ENCODE results near the gene CD82. TPM values are rescaled to one million over a fixed set of nuclear protein-coding genes. Genes with fewer than 3 reads are reported as not detected.

CD82 gene
- polyA plus RNA-seq, 1 of the 3 experiments (the other 2 are of a cell fraction) = 39.2 TPM

DNA sequence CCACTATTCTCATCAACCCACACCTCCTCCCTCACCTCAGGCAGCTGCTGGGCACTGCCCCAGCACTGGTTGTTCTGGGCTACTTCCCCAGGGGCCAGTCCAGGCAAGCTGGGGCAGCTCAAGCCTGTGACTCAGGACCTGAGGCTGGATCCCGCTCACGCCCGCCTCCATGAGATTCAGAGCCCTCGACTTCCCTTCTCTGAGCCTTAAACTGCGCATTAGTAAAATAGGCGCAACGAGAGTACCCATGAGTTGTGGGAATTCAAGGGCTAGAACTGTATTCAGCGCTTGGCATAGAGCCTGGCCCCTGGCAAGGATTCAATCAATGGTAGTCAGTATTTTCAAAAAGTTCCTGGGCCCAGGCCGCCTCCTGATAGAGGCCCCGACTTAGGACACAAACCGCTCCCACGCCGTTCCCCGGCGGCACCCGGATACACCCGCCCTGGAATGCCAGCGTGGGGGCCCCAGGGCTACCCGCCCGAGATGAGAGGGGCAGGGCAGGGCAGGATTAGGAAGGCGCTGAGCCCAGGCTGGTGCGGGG lies 723 bp upstream of the CD82 start:
- no peaks in the 10 kb centered on the region for H3K27me3 ChIP-seq (ENCODE audit: insufficient read depth)
- H3K4me2 ChIP-seq = peak overlapping the region; percentile 82
- TF ChIP-seq NFIC (IDR thresholded peaks at IDR 0.05; ENCODE audit: borderline replicate concordance) = 0 out of 2 replicates have a peak, but pooled peaks have one; percentile 17
- TF ChIP-seq, protein P1, sequence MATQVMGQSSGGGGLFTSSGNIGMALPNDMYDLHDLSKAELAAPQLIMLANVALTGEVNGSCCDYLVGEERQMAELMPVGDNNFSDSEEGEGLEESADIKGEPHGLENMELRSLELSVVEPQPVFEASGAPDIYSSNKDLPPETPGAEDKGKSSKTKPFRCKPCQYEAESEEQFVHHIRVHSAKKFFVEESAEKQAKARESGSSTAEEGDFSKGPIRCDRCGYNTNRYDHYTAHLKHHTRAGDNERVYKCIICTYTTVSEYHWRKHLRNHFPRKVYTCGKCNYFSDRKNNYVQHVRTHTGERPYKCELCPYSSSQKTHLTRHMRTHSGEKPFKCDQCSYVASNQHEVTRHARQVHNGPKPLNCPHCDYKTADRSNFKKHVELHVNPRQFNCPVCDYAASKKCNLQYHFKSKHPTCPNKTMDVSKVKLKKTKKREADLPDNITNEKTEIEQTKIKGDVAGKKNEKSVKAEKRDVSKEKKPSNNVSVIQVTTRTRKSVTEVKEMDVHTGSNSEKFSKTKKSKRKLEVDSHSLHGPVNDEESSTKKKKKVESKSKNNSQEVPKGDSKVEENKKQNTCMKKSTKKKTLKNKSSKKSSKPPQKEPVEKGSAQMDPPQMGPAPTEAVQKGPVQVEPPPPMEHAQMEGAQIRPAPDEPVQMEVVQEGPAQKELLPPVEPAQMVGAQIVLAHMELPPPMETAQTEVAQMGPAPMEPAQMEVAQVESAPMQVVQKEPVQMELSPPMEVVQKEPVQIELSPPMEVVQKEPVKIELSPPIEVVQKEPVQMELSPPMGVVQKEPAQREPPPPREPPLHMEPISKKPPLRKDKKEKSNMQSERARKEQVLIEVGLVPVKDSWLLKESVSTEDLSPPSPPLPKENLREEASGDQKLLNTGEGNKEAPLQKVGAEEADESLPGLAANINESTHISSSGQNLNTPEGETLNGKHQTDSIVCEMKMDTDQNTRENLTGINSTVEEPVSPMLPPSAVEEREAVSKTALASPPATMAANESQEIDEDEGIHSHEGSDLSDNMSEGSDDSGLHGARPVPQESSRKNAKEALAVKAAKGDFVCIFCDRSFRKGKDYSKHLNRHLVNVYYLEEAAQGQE (IDR thresholded peaks at IDR 0.05; ENCODE audit: low read depth, low read length) = 0 out of 2 replicates have a peak, but pooled peaks have one; percentile 16
- TF ChIP-seq, protein P2, sequence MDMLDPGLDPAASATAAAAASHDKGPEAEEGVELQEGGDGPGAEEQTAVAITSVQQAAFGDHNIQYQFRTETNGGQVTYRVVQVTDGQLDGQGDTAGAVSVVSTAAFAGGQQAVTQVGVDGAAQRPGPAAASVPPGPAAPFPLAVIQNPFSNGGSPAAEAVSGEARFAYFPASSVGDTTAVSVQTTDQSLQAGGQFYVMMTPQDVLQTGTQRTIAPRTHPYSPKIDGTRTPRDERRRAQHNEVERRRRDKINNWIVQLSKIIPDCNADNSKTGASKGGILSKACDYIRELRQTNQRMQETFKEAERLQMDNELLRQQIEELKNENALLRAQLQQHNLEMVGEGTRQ (IDR thresholded peaks at IDR 0.05; ENCODE audit: borderline replicate concordance, low read depth, low read length) = no peak
- TF ChIP-seq TCF12 (IDR thresholded peaks at IDR 0.05) = peak; percentile 37; the same call in 1 of the 2 replicates
- no peak for TF ChIP-seq FOSL2 (IDR thresholded peaks at IDR 0.05; ENCODE audit: borderline replicate concordance, low read depth)
- POLR2A ChIA-PET = no interaction called here
- H3K9ac ChIP-seq = peak overlapping the region; percentile 83
- H3K9me2 ChIP-seq = no peaks in the 10 kb centered on the region
- no peak for DNase-seq
- peak overlapping the region; percentile 84 for H2AFZ ChIP-seq (ENCODE audit: low read depth)
- H3K27ac ChIP-seq (ENCODE audit: low read depth in 2 of 2, low read length in 1 of 2) = peak overlapping the region; percentile 89
- H3K36me3 ChIP-seq (replicated peaks in 1 of 2; ENCODE audit: control insufficient read depth in 1 of 2, insufficient read depth in 2 of 2, low read length in 1 of 2) = no peaks in the 10 kb centered on the region
- H3K79me2 ChIP-seq (ENCODE audit: insufficient read depth) = 0 out of 2 replicates have a peak, but pooled peaks cover 4% of the 10 kb centered on the region
- WGBS (ENCODE audit: low lambda C conversion rate) = 13% methylated on average over 12 of the region's 22 CpGs
- peaks cover 27 to 34% of the 10 kb centered on the region in 2 experiments for H3K4me1 ChIP-seq (ENCODE audit: control insufficient read depth in 1 of 2, insufficient read depth in 2 of 2, low read depth in 1 of 2, low read length in 1 of 2)
- no peaks in the 10 kb centered on the region for H3K9me3 ChIP-seq
- CTCF ChIA-PET = interaction anchor here (0.7 to 13.7 kb wide), 7 partner anchors 8 to 363 kb away, joined by 3 to 610 read pairs (median 3); no protein-coding TSS in a partner anchor
- H4K20me1 ChIP-seq (ENCODE audit: insufficient read depth) = no peaks in the 10 kb centered on the region
- peaks cover 16% of the 10 kb centered on the region for H3F3A ChIP-seq (replicated peaks; ENCODE audit: insufficient read depth)
- H3K4me3 ChIP-seq (ENCODE audit: low read depth in 2 of 2, low read length in 1 of 2) = peak overlapping the region; percentile 52 to 64

DNA sequence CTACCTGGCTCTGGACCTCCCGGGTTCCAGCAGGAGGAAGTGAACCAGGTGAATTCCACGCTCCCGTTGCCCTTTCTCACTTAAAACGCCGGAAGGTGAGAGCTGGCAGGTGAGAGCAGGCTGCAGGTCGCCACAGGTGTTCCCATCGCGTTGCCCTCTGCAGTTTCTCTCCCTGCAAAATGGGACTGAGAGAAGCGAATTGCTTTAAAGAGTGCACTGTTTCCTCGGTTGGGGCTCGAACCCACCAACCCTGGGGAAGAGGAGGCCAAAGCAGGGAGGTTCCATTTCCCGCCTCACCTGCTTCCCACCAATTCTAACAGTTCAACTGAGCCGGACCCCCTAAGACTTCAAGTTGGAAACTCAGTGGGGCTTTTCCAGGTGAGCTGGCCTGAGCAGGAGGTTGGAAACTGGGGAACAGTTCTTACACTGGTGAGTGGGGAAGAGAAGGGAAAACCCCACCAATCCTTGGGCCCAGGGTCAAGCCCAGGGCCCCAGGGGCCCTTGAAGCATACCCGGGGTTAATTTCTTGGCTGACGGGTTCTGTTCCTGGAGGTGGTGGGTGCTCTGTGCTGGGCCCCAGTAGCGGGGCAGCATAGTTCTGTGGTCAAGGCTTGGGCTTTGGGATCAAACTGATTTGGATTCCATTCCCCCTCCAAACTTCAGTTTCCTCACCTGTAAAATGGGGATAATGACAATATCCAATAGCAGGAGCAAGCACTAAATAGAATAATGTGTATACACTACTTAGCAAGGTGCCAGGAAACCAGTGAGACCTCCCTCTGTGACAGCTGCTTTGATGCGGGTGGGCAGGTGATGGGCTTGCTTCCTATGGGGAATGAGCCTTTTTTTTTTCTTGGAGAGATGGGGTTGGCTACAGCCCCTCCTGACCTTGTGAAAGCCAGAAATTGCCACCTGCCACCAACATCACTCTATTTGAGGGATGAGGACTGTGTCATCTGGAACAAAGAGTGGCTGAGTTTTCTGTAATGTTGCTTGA lies 788 bp downstream of the CD82 start:
- WGBS (ENCODE audit: low lambda C conversion rate) = 63% methylated on average over 15 of the region's 17 CpGs
- ChIA-PET POLR2A (no interaction called here), CTCF (interaction anchor here (0.8 to 13.7 kb wide), 6 partner anchors 10 to 361 kb away, joined by 3 to 610 read pairs (median 4); no protein-coding TSS in a partner anchor)
- Histone ChIP-seq H3K9ac (peak overlapping the region; percentile 45; the same call in 1 of the 2 replicates), H3K4me2 (peak overlapping the region; percentile 90), H3K79me2 (ENCODE audit: insufficient read depth) (peaks cover 9% of the 10 kb centered on the region; the same call in 1 of the 2 replicates), H3F3A (replicated peaks; ENCODE audit: insufficient read depth) (peaks cover 17% of the 10 kb centered on the region), H3K27ac (ENCODE audit: low read depth in 2 of 2, low read length in 1 of 2) (no peak overlapping the region), H3K27me3 (ENCODE audit: insufficient read depth) (no peaks in the 10 kb centered on the region), H3K9me3 (no peaks in the 10 kb centered on the region), H3K4me3 (ENCODE audit: low read depth in 2 of 2, low read length in 1 of 2) (peak overlapping the region; percentile 58 to 71), H4K20me1 (ENCODE audit: insufficient read depth) (no peaks in the 10 kb centered on the region), H2AFZ (ENCODE audit: low read depth) (peak overlapping the region; percentile 63; the same call in 1 of the 2 replicates), H3K4me1 (ENCODE audit: control insufficient read depth in 1 of 2, insufficient read depth in 2 of 2, low read depth in 1 of 2, low read length in 1 of 2) (peaks cover 32 to 34% of the 10 kb centered on the region in 2 experiments), H3K36me3 (replicated peaks in 1 of 2; ENCODE audit: control insufficient read depth in 1 of 2, insufficient read depth in 2 of 2, low read length in 1 of 2) (no peaks in the 10 kb centered on the region), H3K9me2 (no peaks in the 10 kb centered on the region)
- no peak for DNase-seq
- TF ChIP-seq, protein P3, sequence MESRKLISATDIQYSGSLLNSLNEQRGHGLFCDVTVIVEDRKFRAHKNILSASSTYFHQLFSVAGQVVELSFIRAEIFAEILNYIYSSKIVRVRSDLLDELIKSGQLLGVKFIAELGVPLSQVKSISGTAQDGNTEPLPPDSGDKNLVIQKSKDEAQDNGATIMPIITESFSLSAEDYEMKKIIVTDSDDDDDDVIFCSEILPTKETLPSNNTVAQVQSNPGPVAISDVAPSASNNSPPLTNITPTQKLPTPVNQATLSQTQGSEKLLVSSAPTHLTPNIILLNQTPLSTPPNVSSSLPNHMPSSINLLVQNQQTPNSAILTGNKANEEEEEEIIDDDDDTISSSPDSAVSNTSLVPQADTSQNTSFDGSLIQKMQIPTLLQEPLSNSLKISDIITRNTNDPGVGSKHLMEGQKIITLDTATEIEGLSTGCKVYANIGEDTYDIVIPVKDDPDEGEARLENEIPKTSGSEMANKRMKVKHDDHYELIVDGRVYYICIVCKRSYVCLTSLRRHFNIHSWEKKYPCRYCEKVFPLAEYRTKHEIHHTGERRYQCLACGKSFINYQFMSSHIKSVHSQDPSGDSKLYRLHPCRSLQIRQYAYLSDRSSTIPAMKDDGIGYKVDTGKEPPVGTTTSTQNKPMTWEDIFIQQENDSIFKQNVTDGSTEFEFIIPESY (IDR thresholded peaks at IDR 0.05; ENCODE audit: borderline replicate concordance, low read depth) = no peak
- TF ChIP-seq, protein P2 (IDR thresholded peaks at IDR 0.05; ENCODE audit: borderline replicate concordance, low read depth, low read length) = no peak
- TF ChIP-seq CHD2 (IDR thresholded peaks at IDR 0.05; ENCODE audit: low read length, partially characterized antibody) (no peak), NFIC (IDR thresholded peaks at IDR 0.05; ENCODE audit: borderline replicate concordance) (no peak), RAD21 (IDR thresholded peaks at IDR 0.05; ENCODE audit: low read length) (no peak), MXI1 (IDR thresholded peaks at IDR 0.05; ENCODE audit: low read depth, low read length) (no peak), RFX5 (IDR thresholded peaks at IDR 0.05; ENCODE audit: low read length) (no peak)
- TF ChIP-seq, protein P1 (IDR thresholded peaks at IDR 0.05; ENCODE audit: low read depth, low read length) = no peak
